HG03135 (cell line): ENCODE data around the gene UBQLN1.
"Not testable (repeated sequence)": the region's sequence is repeated elsewhere in the genome, so short reads cannot be mapped to it uniquely, and the experiment has no call there.

ENCODE experiments used
- ATAC-seq: cut with Tn5 transposase; IDR thresholded peaks from one replicate; pipeline ENCODE4 v1.9.1; 2021; ENCODE audit warnings: mild to moderate bottlenecking, moderate library complexity; ENCODE audit not compliant: unreplicated experiment

UBQLN1 gene

GRCh38 chr9:83707768-83708514 is at the start of gene UBQLN1:
Gene UBQLN1 (minus strand): TSS chr9:83707958. CDS start chr9:83707679, 279 bp downstream.
- peak; percentile 81 for ATAC-seq

DNA sequence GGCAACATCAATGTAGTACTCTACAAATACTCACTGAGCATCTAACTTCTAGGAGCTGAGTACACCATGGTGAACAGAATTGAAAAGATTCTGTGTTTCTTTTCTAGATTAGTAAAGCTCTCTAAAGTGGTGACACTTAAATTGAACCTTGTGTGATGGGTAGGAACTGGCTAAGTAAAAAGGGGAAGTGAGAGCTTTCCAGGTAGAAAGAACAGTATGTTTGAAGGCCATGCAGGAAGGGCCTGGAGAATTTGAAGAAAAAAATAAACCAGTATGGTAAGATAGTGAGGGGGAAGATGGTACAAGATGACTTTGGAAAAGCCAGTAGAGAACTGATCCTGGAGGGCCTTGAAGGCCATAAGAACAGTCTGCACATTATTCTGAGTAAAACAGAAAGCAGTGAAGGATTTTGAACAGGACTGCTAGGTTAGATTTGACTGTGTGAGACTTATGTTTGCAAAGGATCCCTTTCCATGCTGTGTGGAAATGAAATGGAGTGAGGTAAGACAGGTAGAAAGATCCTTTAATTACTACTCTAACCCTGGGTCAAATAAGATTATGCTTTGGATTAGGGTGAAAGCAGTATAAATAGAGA is 46.7 kb upstream of the UBQLN1 start:
- ATAC-seq: peak; percentile 85

DNA sequence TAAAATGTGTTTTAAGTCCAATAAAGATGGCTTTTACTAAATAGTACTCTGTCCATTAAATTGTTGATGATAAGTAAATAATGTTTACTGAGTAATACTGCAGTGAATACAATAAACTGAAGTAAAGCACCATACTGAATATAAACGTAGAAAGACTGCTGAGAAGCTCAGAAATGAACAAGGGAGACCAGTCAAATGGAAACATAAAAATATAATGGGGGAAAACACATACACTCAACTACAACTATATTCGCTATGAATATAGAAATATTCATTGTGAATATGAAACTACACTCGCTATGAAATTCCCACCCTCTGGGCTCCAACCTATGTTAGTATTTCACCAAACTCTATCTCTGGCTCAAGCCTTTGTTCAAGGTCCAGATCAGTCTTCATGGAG is 41.9 kb upstream of the UBQLN1 start:
- no peak for ATAC-seq

- no peak for ATAC-seq
Observed at GRCh38 chr9:83744206-83744605, 36.4 kb upstream of the UBQLN1 start.

DNA sequence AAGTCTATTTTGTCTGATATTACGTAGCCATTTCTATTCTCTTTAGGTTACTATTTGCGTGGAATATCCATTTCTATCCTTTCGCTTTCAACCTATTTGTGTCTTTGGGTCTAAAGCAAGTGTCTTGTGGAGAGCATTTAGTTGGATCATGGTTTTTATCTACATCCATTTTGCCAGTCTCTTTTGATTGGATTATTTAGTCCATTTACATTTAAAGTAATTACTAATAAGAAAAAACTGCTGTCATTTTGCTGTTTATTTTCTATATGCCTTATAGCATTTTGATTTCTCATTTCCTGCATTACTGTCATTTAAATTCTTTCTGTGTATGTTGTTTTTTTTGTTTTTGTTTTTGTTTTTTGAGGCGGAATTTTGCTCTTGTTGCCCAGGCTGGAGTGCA is 26.0 kb upstream of the UBQLN1 start:
- no peak for ATAC-seq

DNA sequence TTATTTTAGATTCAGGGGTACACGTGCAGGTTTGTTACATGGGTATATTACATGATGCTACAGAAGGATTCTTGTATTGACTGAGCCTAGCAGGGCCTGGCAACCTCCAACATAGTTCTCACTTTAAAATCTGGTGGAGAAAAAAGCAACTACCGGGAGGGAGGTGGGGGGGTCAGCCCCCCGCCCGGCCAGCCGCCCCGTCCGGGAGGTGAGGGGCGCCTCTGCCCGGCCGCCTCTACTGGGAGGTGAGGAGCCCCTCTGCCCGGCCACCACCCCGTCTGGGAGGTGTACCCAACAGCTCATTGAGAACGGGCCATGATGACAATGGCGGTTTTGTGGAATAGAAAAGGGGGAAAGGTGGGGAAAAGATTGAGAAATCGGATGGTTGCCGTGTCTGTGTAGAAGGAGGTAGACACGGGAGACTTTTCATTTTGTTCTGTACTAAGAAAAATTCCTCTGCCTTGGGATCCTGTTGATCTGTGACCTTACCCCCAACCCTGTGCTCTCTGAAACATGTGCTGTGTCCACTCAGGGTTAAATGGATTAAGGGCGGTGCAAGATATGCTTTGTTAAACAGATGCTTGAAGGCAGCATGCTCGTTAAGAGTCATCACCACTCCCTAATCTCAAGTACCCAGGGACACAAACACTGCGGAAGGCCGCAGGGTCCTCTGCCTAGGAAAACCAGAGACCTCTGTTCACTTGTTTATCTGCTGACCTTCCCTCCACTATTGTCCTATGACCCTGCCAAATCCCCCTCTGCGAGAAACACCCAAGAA is 21.0 kb upstream of the UBQLN1 start:
- not testable (repeated sequence) for ATAC-seq

- no peak for ATAC-seq
Observed at GRCh38 chr9:83724436-83724835, 16.7 kb upstream of the UBQLN1 start.

GRCh38 chr9:83722726-83723495 is 15.2 kb upstream of the UBQLN1 start:
- ATAC-seq: no peak

DNA sequence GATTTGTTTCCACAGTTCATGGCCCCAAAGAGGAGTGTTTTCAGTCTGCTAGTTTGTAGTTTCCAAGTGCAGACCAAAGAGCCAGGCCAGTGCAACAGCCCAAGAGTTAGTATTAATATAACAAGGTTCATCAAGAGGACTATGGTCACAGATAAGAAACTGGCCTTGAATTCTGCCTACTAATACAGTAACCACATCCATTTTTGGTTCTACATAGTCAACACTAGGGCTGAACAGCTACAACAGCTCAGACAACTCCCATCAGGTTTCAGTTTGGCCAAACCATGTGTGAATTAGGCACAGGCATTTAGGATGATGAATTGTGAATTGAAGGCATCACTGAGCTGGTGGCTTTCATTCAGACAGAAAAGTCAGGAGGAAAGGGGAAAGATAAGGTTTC is 13.8 kb upstream of the UBQLN1 start:
- no peak for ATAC-seq

GRCh38 chr9:83715794-83716193 is 8.0 kb upstream of the UBQLN1 start:
- no peak for ATAC-seq

DNA sequence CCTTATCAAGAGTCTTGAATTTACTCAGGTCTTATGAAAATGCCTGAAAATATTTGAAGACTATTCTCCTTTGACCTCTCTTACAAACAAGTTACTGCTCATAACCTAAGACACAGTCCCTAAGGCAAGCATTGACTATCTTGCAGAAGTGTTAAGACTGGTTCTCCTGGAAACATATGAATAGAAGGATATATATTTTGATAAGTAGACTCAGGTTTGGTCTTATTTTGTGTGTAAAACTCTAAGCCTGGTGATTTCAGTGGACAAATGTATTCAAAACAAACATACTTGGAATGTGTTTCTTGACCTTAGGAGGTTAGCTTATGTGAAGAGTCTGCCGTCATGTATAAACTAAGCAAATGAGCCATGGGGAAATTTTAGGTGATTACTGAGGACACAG is 7.5 kb upstream of the UBQLN1 start:
- no peak for ATAC-seq

DNA sequence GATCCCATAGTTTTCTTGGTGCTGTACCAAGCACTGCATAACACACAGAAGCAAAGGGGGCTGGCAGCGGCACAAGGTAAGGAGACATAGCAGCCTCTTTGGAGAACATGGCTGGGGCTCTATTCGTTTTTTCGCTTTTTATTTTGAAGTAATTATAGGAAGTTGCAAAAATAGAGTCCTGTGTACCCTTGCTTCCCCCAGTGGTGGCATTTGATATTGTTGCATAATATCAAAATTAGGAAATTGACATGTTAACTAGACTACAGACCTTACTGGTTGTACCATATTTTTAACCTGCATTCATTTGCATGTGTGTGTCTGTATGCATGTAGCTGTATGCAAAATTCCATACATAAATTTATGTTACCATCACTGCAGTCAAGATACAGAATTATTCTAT is 6.6 kb upstream of the UBQLN1 start:
- ATAC-seq: no peak

DNA sequence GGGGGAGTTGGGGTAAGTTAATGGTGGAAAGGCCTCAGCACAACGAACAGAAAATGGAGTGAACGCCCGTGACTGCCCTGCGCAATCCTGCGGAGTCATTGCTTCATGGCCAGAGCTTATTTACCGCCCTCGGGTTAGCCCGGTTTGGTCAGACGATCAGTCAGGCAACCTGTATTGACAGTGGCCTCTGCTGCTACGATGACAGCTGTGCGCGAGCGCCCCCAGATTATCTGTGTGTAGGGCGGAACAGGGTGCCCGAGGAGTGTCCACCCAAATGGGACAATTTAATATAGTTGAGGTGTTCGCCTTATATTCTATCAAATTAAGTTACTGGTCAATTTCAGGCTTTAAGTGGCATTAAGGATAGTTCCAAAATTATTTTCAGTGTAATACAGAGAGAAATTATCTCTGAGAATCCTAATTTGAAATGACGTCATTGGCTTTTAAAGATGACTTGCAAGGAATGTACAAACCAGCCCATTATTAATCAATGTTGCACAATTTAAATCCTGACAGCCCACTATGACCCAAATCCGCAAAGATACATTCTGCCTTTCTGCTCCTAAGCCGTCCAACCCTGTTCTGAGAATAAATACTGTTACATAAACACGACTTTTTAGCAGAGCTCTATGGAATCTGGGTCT is 879 bp upstream of the UBQLN1 start:
- ATAC-seq: peak; percentile 46

- peak; percentile 53 for ATAC-seq
Observed at GRCh38 chr9:83707518-83707767, 315 bp downstream of the UBQLN1 start.

- ATAC-seq: peak; percentile 15
Observed at GRCh38 chr9:83706676-83707517, 861 bp downstream of the UBQLN1 start.

DNA sequence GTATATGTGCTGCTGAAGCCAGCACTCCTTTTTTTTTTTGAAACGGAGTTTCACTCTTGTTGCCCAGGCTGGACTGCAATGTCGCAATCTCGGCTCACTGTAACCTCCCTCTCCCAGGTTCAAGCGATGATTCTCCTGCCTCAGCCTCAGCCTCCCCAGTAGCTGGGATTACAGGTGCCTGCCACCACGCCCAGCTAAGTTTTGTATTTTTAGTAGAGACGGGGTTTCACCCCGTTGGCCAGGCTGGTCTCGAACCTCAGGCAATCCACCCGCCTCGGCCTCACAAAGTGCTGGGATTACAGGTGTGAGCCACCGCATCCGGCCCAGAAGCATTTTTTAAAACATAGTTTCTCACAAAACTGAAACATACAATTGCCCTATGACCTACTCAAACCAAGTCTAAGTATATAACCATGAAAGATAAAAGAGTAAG is 2.5 kb downstream of the UBQLN1 start:
- not testable (repeated sequence) for ATAC-seq

GRCh38 chr9:83701769-83702168 is 6.0 kb downstream of the UBQLN1 start:
- ATAC-seq: no peak

- no peak for ATAC-seq
Observed at GRCh38 chr9:83701286-83701685, 6.5 kb downstream of the UBQLN1 start.

- no peak for ATAC-seq
Observed at GRCh38 chr9:83699615-83700014, 8.1 kb downstream of the UBQLN1 start.

- ATAC-seq: no peak
Observed at GRCh38 chr9:83698976-83699585, 8.7 kb downstream of the UBQLN1 start.
